Neural progenitor cell (in vitro differentiated cells): ENCODE measurements around the gene DOCK4. TPM values are rescaled to one million over a fixed set of nuclear protein-coding genes. Genes with fewer than 3 reads are reported as not detected.

Source experiments
- DNase-seq: peaks from one replicate; pipeline ENCODE4 v3.0.0-alpha.2; 2016; ENCODE audit warnings: low spot score
- H2AFZ ChIP-seq: fragments of 200-600 bp; sonication (generic); replicated peaks from 2 replicates; pipeline ENCODE4 v1.6.1; 2016; ENCODE audit warnings: antibody characterized with exemption
- H3F3A ChIP-seq: fragments of 200-600 bp; sonication (generic); 2 replicates; pipeline ENCODE4 v1.6.1; 2016; ENCODE audit warnings: antibody characterized with exemption, low read depth
- H3K27ac ChIP-seq: fragments of 200-600 bp; sonication (generic); 2 replicates; pipeline ENCODE4 v1.5.1; 2016; ENCODE audit warnings: mild to moderate bottlenecking
- H3K27me3 ChIP-seq: fragments of 200-600 bp; sonication (generic); 2 replicates; pipeline ENCODE4 v1.6.1; 2016; ENCODE audit warnings: mild to moderate bottlenecking, moderate library complexity
- H3K36me3 ChIP-seq: fragments of 200-600 bp; sonication (generic); 2 replicates; pipeline ENCODE4 v1.5.1; 2016
- H3K4me1 ChIP-seq: fragments of 200-600 bp; sonication (generic); 2 replicates; pipeline ENCODE4 v1.6.1; 2016; ENCODE audit warnings: mixed run types
- H3K4me2 ChIP-seq: fragments of 200-600 bp; sonication (generic); 2 replicates; pipeline ENCODE4 v1.6.1; 2016
- H3K4me3 ChIP-seq: fragments of 200-600 bp; sonication (generic); 2 replicates; pipeline ENCODE4 v1.5.1; 2016
- H3K79me2 ChIP-seq: fragments of 200-600 bp; sonication (generic); 2 replicates; pipeline ENCODE4 v1.6.1; 2016; ENCODE audit warnings: low read depth
- H3K9ac ChIP-seq: fragments of 200-600 bp; sonication (generic); 2 replicates; pipeline ENCODE4 v1.6.1; 2016
- H3K9me3 ChIP-seq: fragments of 200-600 bp; sonication (generic); 2 replicates; pipeline ENCODE4 v1.5.1; 2016; ENCODE audit warnings: low read depth
- H4K20me1 ChIP-seq: fragments of 200-600 bp; sonication (generic); 2 replicates; pipeline ENCODE4 v1.6.1; 2016; ENCODE audit warnings: low read depth
- H3K27ac Mint-ChIP-seq: 3 replicates; pipeline ENCODE4 v1.8.0; 2021; ENCODE audit warnings: mixed read lengths
- H3K27me3 Mint-ChIP-seq: 2 replicates; pipeline ENCODE4 v1.8.0; 2022; ENCODE audit warnings: low read depth, mild to moderate bottlenecking, inconsistent platforms, moderate library complexity, mixed read lengths; ENCODE audit not compliant: insufficient read depth
- H3K36me3 Mint-ChIP-seq: 3 replicates; pipeline ENCODE4 v1.8.0; 2021; ENCODE audit warnings: mixed read lengths
- H3K4me1 Mint-ChIP-seq: 3 replicates; pipeline ENCODE4 v1.8.0; 2021; ENCODE audit warnings: mixed read lengths
- H3K4me3 Mint-ChIP-seq: 3 replicates; pipeline ENCODE4 v1.8.0; 2021; ENCODE audit warnings: mild to moderate bottlenecking, moderate library complexity, mixed read lengths
- H3K9me3 Mint-ChIP-seq: 3 replicates; pipeline ENCODE4 v1.8.0; 2020; ENCODE audit warnings: mixed read lengths
- EZH2 ChIP-seq: fragments of 200-600 bp; sonication (generic); IDR thresholded peaks from 2 replicates; pipeline ENCODE4 v1.6.1; 2017; ENCODE audit warnings: antibody characterized with exemption, mild to moderate bottlenecking, moderate library complexity
- EZH2phosphoT487 ChIP-seq: fragments of 200-600 bp; sonication (generic); IDR thresholded peaks from 2 replicates; pipeline ENCODE4 v1.6.1; 2017; ENCODE audit warnings: antibody characterized with exemption
- total RNA-seq: library from RNA; depleted of rRNA; stranded (reverse); fragments of >200 nt; gene quantifications from 2 replicates; pipeline ENCODE4 v1.2.3, GENCODE V29; 2015; ENCODE audit warnings: low replicate concordance
- TF ChIP-seq, protein P1 (sequence below): fragments of 200-600 bp; sonication (generic); IDR thresholded peaks from 2 replicates; pipeline ENCODE4 v1.5.1; 2017; ENCODE audit warnings: antibody characterized with exemption, mild to moderate bottlenecking

Gene DOCK4
- total RNA-seq, 1 donor from 2014 or later = 11.4 TPM

DNA sequence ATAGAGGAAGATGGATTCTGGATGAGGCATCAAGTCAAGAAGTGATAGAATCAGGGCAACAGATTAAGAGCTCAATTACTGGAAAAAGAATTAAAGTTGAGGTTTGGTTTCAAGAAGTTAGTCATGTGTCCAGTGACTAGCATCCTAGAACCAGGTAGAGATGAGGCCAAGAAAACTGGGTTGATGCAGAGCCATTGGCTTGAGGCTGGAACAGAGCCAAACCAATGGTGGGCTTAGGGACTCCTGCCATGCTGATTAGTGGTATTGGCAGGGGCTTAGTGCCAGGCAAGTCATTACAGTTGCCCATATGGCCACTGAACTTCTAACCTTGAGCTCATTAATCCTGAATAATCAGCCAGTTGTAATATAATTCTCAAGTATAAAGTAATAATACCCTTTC lies 18.8 kb upstream of the DOCK4 start:
- H3K4me3 Mint-ChIP-seq = no peak overlapping the region
- no peaks in the 10 kb centered on the region for H3K36me3 ChIP-seq
- H3K27ac Mint-ChIP-seq = no peak overlapping the region
- H3K27me3 Mint-ChIP-seq = peaks cover 2% of the 10 kb centered on the region
- H3F3A ChIP-seq = no peaks in the 10 kb centered on the region
- peaks cover 3% of the 10 kb centered on the region for H4K20me1 ChIP-seq
- H3K9me3 Mint-ChIP-seq = peaks cover 20% of the 10 kb centered on the region
- no peaks in the 10 kb centered on the region for H3K4me1 Mint-ChIP-seq
- H3K4me1 ChIP-seq = no peaks in the 10 kb centered on the region
- peaks cover 67% of the 10 kb centered on the region for H3K79me2 ChIP-seq
- H3K27ac ChIP-seq = no peak overlapping the region
- H3K9me3 ChIP-seq = no peaks in the 10 kb centered on the region
- TF ChIP-seq, protein P1, sequence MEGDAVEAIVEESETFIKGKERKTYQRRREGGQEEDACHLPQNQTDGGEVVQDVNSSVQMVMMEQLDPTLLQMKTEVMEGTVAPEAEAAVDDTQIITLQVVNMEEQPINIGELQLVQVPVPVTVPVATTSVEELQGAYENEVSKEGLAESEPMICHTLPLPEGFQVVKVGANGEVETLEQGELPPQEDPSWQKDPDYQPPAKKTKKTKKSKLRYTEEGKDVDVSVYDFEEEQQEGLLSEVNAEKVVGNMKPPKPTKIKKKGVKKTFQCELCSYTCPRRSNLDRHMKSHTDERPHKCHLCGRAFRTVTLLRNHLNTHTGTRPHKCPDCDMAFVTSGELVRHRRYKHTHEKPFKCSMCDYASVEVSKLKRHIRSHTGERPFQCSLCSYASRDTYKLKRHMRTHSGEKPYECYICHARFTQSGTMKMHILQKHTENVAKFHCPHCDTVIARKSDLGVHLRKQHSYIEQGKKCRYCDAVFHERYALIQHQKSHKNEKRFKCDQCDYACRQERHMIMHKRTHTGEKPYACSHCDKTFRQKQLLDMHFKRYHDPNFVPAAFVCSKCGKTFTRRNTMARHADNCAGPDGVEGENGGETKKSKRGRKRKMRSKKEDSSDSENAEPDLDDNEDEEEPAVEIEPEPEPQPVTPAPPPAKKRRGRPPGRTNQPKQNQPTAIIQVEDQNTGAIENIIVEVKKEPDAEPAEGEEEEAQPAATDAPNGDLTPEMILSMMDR = no peak
- TF ChIP-seq EZH2 = no peak
- no peak for TF ChIP-seq EZH2phosphoT487
- DNase-seq = no peak
- no peak overlapping the region for H3K4me2 ChIP-seq
- no peaks in the 10 kb centered on the region for H3K27me3 ChIP-seq
- H3K9ac ChIP-seq = no peak overlapping the region
- no peak overlapping the region for H2AFZ ChIP-seq
- H3K36me3 Mint-ChIP-seq = peaks cover 15% of the 10 kb centered on the region
- no peak overlapping the region for H3K4me3 ChIP-seq

DNA sequence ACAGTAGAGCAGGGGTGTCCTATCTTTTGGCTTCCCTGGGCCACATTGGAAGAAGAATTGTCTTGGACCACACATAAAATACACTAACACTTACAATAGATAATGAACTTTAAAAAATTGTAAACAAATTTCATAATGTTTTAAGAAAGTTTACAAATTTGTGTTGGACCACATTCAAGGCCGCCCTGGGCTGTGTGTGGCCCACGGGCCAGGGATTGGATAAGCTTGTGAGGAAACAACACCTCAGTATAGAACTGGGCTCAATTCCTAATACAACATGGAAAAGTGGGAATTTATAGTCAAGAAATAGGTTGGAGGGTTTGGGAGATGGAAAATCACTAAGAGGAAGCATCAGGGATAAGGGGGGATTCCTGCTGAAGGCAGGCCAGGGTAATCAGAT lies 18.0 kb upstream of the DOCK4 start:
- H3K27ac ChIP-seq = no peak overlapping the region
- H3K27me3 Mint-ChIP-seq = no peaks in the 10 kb centered on the region

DNA sequence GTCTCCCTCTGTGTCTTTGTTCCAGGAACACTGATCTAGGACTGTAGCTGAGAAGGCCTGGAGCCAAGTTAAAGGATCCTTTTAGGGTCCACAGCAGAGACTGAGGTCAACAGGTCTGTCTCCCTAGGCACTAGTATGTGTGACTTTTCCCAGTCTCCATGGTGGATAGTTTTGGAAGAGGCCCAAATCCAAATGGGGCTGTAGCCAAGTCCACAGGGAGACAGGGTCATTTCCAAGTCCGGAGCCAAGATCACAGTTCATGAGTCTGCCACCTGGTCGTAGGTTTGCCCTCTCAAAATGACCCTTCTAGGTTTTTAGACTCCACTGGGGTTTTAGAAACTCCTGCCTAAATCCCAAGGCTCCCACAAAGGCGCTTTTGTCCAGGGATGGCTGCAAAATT lies 17.1 kb upstream of the DOCK4 start:
- Histone ChIP-seq H2AFZ (no peak overlapping the region), H3F3A (no peaks in the 10 kb centered on the region), H3K4me1 (no peaks in the 10 kb centered on the region), H3K36me3 (no peaks in the 10 kb centered on the region), H3K79me2 (peaks cover 65% of the 10 kb centered on the region), H4K20me1 (peaks cover 3% of the 10 kb centered on the region), H3K27ac (no peak overlapping the region), H3K4me3 (no peak overlapping the region), H3K27me3 (no peaks in the 10 kb centered on the region), H3K9me3 (no peaks in the 10 kb centered on the region), H3K9ac (no peak overlapping the region), H3K4me2 (no peak overlapping the region)
- Mint-ChIP-seq H3K36me3 (peaks cover 18% of the 10 kb centered on the region), H3K9me3 (peaks cover 20% of the 10 kb centered on the region), H3K4me3 (no peak overlapping the region), H3K27ac (no peak overlapping the region), H3K4me1 (no peaks in the 10 kb centered on the region), H3K27me3 (no peaks in the 10 kb centered on the region)
- DNase-seq = no peak
- TF ChIP-seq EZH2phosphoT487 = no peak
- TF ChIP-seq, protein P1 = no peak
- TF ChIP-seq EZH2 = no peak

More for the DNA sequence above, 18.0 kb upstream of the DOCK4 start:
- Mint-ChIP-seq H3K4me1 (no peaks in the 10 kb centered on the region), H3K4me3 (no peak overlapping the region), H3K9me3 (peaks cover 20% of the 10 kb centered on the region), H3K36me3 (peaks cover 15% of the 10 kb centered on the region), H3K27ac (no peak overlapping the region)
- H3K4me1 ChIP-seq = no peaks in the 10 kb centered on the region
- no peaks in the 10 kb centered on the region for H3K27me3 ChIP-seq
- H3K4me3 ChIP-seq = no peak overlapping the region
- no peak overlapping the region for H3K4me2 ChIP-seq
- peaks cover 72% of the 10 kb centered on the region for H3K79me2 ChIP-seq
- no peak overlapping the region for H2AFZ ChIP-seq
- H4K20me1 ChIP-seq = peaks cover 3% of the 10 kb centered on the region
- TF ChIP-seq EZH2phosphoT487 (no peak), EZH2 (no peak)
- TF ChIP-seq, protein P1 = no peak
- DNase-seq = no peak
- no peaks in the 10 kb centered on the region for H3F3A ChIP-seq
- no peaks in the 10 kb centered on the region for H3K36me3 ChIP-seq
- no peaks in the 10 kb centered on the region for H3K9me3 ChIP-seq
- no peak overlapping the region for H3K9ac ChIP-seq
